ENCODE data around the gene STX19.

STX19 gene

GRCh38 chr3:94009608-94010007 is 18.8 kb downstream of the STX19 start:
- no peak overlapping the region for H3K4me2 ChIP-seq
- peaks cover 0 to 19% (median 10%) of the 10 kb centered on the region in 11 experiments; a peak in 16 of 22 replicates for H3K36me3 ChIP-seq
- peaks cover 1 to 16% (median 4%) of the 10 kb centered on the region in 10 experiments; a peak in 18 of 20 replicates for H3K4me1 ChIP-seq
- H4K20me1 ChIP-seq, result no peaks in the 10 kb centered on the region
- H3K9me3 ChIP-seq (replicated peaks in 1 of 11), result peaks cover 0 to 10% (median 4%) of the 10 kb centered on the region in 11 experiments; a peak in 7 of 22 replicates
- H3K9ac ChIP-seq, result no peak overlapping the region
- TF ChIP-seq Cebpa-rat (IDR thresholded peaks at IDR 0.05), result no peak
- H3K27ac ChIP-seq, result no peak overlapping the region
- H3K4me3 ChIP-seq, result no peak overlapping the region
- no peaks in the 10 kb centered on the region for H3K27me3 ChIP-seq

- peaks cover 0 to 10% (median 4%) of the 10 kb centered on the region in 11 experiments; a peak in 7 of 22 replicates for H3K9me3 ChIP-seq (replicated peaks in 1 of 11)
- H4K20me1 ChIP-seq, result no peaks in the 10 kb centered on the region
- H3K36me3 ChIP-seq, result peaks cover 0 to 19% (median 10%) of the 10 kb centered on the region in 11 experiments; a peak in 16 of 22 replicates
- H3K4me2 ChIP-seq, result no peak overlapping the region
- no peak overlapping the region for H3K27ac ChIP-seq
- no peak overlapping the region for H3K4me3 ChIP-seq
- TF ChIP-seq Cebpa-rat (IDR thresholded peaks at IDR 0.05), result no peak
- peaks cover 0 to 16% (median 0%) of the 10 kb centered on the region in 10 experiments; a peak in 4 of 20 replicates for H3K4me1 ChIP-seq
- H3K27me3 ChIP-seq, result no peaks in the 10 kb centered on the region
- no peak overlapping the region for H3K9ac ChIP-seq
These were observed 20.1 kb downstream of the STX19 start for GRCh38 chr3:94008253-94008652.

GRCh38 chr3:94004301-94004910 is 24.0 kb downstream of the STX19 start:
- Histone ChIP-seq H3K9ac (peak overlapping the region in 3 of 11 experiments; percentile 6 to 65 (median 13); a peak in 4 of 22 replicates), H3K4me1 (no peaks in the 10 kb centered on the region), H3K4me3 (peak overlapping the region in 1 of 10 experiments; percentile 27; a peak in 1 of 20 replicates), H3K27me3 (no peaks in the 10 kb centered on the region), H3K27ac (no peak overlapping the region; a peak in 1 of 22 replicates), H3K9me3 (replicated peaks in 1 of 11) (peaks cover 0 to 10% (median 4%) of the 10 kb centered on the region in 11 experiments; a peak in 7 of 22 replicates), H3K36me3 (peaks cover 0 to 19% (median 10%) of the 10 kb centered on the region in 11 experiments; a peak in 16 of 22 replicates), H4K20me1 (no peaks in the 10 kb centered on the region), H3K4me2 (peak overlapping the region in 3 of 11 experiments; percentile 18 to 60 (median 50); a peak in 4 of 22 replicates)
- TF ChIP-seq Cebpa-rat (IDR thresholded peaks at IDR 0.05), result no peak

- H3K4me2 ChIP-seq, result no peak overlapping the region
- H3K27me3 ChIP-seq, result no peaks in the 10 kb centered on the region
- no peak overlapping the region for H3K4me3 ChIP-seq
- H3K27ac ChIP-seq, result no peak overlapping the region
- H3K36me3 ChIP-seq, result peaks cover 2 to 13% (median 4%) of the 10 kb centered on the region in 11 experiments; a peak in 12 of 22 replicates
- no peak overlapping the region for H3K9ac ChIP-seq
- no peaks in the 10 kb centered on the region; a peak in 1 of 20 replicates for H3K4me1 ChIP-seq
- no peak for TF ChIP-seq Cebpa-rat (IDR thresholded peaks at IDR 0.05)
- H3K9me3 ChIP-seq (replicated peaks in 1 of 11), result peaks cover 0 to 3% (median 0%) of the 10 kb centered on the region in 11 experiments; a peak in 3 of 22 replicates
- H4K20me1 ChIP-seq, result peaks cover 0 to under 1% (median 0%) of the 10 kb centered on the region in 11 experiments; a peak in 1 of 22 replicates
These were observed 26.4 kb downstream of the STX19 start for GRCh38 chr3:94001827-94002495.

GRCh38 chr3:94001191-94001590 is 27.2 kb downstream of the STX19 start:
- Histone ChIP-seq H3K27me3 (no peaks in the 10 kb centered on the region), H3K4me3 (no peak overlapping the region), H3K36me3 (peaks cover 0 to 15% (median 8%) of the 10 kb centered on the region in 11 experiments; a peak in 13 of 22 replicates), H3K9me3 (replicated peaks in 1 of 11) (no peaks in the 10 kb centered on the region), H3K4me2 (no peak overlapping the region), H3K9ac (no peak overlapping the region), H3K4me1 (no peaks in the 10 kb centered on the region; a peak in 1 of 20 replicates), H3K27ac (no peak overlapping the region), H4K20me1 (peaks cover 0 to 6% (median 0%) of the 10 kb centered on the region in 11 experiments; a peak in 1 of 22 replicates)
- no peak for TF ChIP-seq Cebpa-rat (IDR thresholded peaks at IDR 0.05)

GRCh38 chr3:93994056-93994455 is 34.3 kb downstream of the STX19 start:
- no peaks in the 10 kb centered on the region for H3K27me3 ChIP-seq
- H3K36me3 ChIP-seq, result peaks cover 0 to 15% (median 8%) of the 10 kb centered on the region in 11 experiments; a peak in 12 of 22 replicates
- H3K4me3 ChIP-seq, result no peak overlapping the region
- H3K9ac ChIP-seq, result no peak overlapping the region
- H3K27ac ChIP-seq, result no peak overlapping the region
- H3K9me3 ChIP-seq (replicated peaks in 1 of 11), result no peaks in the 10 kb centered on the region
- no peak overlapping the region for H3K4me2 ChIP-seq
- peaks cover 0 to 11% (median 0%) of the 10 kb centered on the region in 11 experiments; a peak in 4 of 22 replicates for H4K20me1 ChIP-seq
- TF ChIP-seq Cebpa-rat (IDR thresholded peaks at IDR 0.05), result no peak
- H3K4me1 ChIP-seq, result peaks cover 0 to 5% (median 0%) of the 10 kb centered on the region in 10 experiments; a peak in 3 of 20 replicates

- TF ChIP-seq Cebpa-rat (IDR thresholded peaks at IDR 0.05), result no peak
- no peaks in the 10 kb centered on the region for H3K9me3 ChIP-seq (replicated peaks in 1 of 11)
These were observed 36.2 kb downstream of the STX19 start for GRCh38 chr3:93992207-93992606.

GRCh38 chr3:93991631-93992030 is 36.8 kb downstream of the STX19 start:
- H4K20me1 ChIP-seq, result peaks cover 0 to 11% (median 0%) of the 10 kb centered on the region in 11 experiments; a peak in 5 of 22 replicates
- no peaks in the 10 kb centered on the region for H3K9me3 ChIP-seq (replicated peaks in 1 of 11)
- no peak for TF ChIP-seq Cebpa-rat (IDR thresholded peaks at IDR 0.05)
- H3K4me2 ChIP-seq, result no peak overlapping the region
- H3K4me1 ChIP-seq, result peaks cover 0 to 5% (median 0%) of the 10 kb centered on the region in 10 experiments; a peak in 2 of 20 replicates
- no peak overlapping the region for H3K4me3 ChIP-seq
- no peak overlapping the region for H3K27ac ChIP-seq
- no peak overlapping the region for H3K9ac ChIP-seq
- H3K27me3 ChIP-seq, result no peaks in the 10 kb centered on the region
- H3K36me3 ChIP-seq, result peaks cover 0 to 4% (median 2%) of the 10 kb centered on the region in 11 experiments; a peak in 12 of 22 replicates

More at GRCh38 chr3:93992207-93992606, 36.2 kb downstream of the STX19 start:
- peaks cover 0 to 5% (median 0%) of the 10 kb centered on the region in 10 experiments; a peak in 2 of 20 replicates for H3K4me1 ChIP-seq
- H3K27me3 ChIP-seq, result no peaks in the 10 kb centered on the region
- peaks cover 0 to 11% (median 0%) of the 10 kb centered on the region in 11 experiments; a peak in 5 of 22 replicates for H4K20me1 ChIP-seq
- H3K27ac ChIP-seq, result no peak overlapping the region
- peaks cover 0 to 9% (median 7%) of the 10 kb centered on the region in 11 experiments; a peak in 12 of 22 replicates for H3K36me3 ChIP-seq
- no peak overlapping the region for H3K4me3 ChIP-seq
- H3K9ac ChIP-seq, result no peak overlapping the region
- no peak overlapping the region for H3K4me2 ChIP-seq

- H3K27me3 ChIP-seq, result no peaks in the 10 kb centered on the region
- H3K4me2 ChIP-seq, result no peak overlapping the region
- no peak for TF ChIP-seq Cebpa-rat (IDR thresholded peaks at IDR 0.05)
- H3K4me3 ChIP-seq, result no peak overlapping the region
- H3K4me1 ChIP-seq, result peaks cover 0 to 5% (median 0%) of the 10 kb centered on the region in 10 experiments; a peak in 2 of 20 replicates
- no peak overlapping the region for H3K27ac ChIP-seq
- H4K20me1 ChIP-seq, result peaks cover 0 to 22% (median 0%) of the 10 kb centered on the region in 11 experiments; a peak in 4 of 22 replicates
- H3K9ac ChIP-seq, result no peak overlapping the region
- no peaks in the 10 kb centered on the region for H3K36me3 ChIP-seq
- H3K9me3 ChIP-seq (replicated peaks in 1 of 11), result no peaks in the 10 kb centered on the region
These were observed 39.2 kb downstream of the STX19 start for GRCh38 chr3:93989241-93989640.

All from BLaER1 treated with 17β-estradiol and CSF1 and Interleukin-3, amounts not matched to agents 10 nM and 100 nM (cell line).